Measurements from ENCODE around the gene DAZAP1.
A peak's percentile ranks its signal among the peaks of the same experiment; 100 is the strongest.
"Not testable (repeated sequence)": the region's sequence is repeated elsewhere in the genome, so short reads cannot be mapped to it uniquely, and the experiment has no call there.

DAZAP1 gene

GRCh38 chr19:1474765-1475351 is 67.5 kb downstream of the DAZAP1 start:
- DNase-seq, result no peak

DNA sequence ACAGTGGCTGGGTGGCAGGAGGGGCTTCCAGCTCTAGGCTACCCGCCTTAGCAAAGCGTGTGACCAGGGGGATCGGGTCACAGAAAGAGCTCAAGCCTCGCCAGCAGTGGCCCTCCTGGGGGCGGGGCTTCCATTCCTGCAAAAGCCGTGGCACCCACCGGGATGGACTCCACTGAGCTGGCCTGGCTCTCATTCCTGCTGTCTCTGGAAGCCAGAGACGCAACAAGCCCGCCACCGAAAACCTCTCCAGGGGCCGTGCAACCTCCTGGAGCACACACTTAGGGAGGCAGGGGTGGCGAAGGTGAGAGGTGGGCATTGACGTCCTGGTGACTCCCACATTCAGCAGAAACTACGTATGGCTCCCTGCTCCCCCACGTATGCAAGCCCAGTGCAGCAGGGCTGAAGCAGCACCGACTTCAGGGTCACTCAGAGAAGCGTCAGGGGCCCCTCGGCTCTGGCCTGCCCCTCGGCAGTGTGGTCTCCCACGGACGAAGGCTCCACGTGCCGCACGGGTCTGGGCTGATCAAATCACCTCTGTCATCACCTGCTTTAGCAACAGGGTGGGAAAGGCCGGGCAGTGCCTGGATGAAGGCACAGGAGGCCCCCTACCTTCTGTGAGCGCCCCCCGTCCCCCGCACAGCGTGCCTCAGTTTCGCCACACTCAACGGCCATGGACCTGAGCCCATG is 68.5 kb downstream of the DAZAP1 start:
- DNase-seq, result no peak

DNA sequence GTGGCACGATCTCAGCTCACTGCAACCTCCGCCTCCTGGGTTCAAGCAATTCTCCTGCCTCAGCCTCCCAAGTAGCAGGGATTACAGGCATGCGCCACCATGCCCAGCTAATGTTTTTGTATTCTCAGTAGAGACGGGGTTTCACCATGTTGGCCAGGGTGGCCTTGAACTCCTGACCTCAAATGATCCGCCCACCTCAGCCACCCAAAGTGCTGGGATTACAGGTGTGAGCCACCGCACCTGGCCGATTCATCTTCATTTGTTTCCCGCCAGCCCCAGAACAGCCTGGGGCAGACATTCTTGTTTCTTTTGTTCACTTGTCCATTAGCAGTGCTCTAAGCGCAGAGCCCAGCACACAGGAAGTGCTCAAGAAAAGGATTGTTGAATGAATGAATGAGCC is 69.7 kb downstream of the DAZAP1 start:
- DNase-seq, result not testable (repeated sequence)

- DNase-seq, result peak; percentile 96
Observed at GRCh38 chr19:1478934-1479707, 71.7 kb downstream of the DAZAP1 start, which contains the start of gene C19orf25. Gene C19orf25, minus strand, starts transcription at chr19:1479215. Its CDS starts 312 bp downstream, at chr19:1478903.

DNA sequence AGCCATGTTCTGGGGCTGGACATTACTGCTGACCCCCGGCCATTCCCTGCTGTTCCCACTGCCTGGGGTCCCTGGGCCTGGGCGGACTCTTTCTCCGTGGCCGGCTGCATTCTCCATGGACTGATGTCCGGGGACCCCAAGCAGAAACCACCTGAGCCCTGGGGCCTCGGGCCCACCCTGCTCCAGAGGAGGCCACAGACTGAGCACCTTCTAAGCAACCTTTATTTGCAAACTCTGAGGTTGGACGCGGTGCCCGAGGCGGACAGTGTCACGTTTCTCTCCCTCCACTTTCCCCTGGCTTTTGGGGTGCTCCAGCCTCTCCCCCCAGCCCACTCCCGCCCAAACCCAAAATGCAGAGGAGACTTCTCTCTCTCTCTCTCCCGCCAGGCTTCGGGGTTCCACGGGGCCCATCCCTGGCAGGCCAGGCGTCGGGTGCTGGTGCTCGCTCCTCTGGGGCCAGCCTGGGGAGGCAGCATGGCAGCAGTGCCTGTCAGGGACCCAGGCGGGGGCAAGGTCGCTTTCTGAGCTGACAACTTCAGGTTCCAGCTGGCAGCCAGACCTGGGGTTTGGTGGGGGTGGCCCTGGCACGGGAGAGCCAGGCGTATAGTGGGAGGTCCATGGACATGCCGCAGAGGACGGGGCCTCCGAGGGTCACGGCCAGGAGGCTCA is 74.0 kb downstream of the DAZAP1 start:
- DNase-seq, result no peak

- DNase-seq, result no peak
Observed at GRCh38 chr19:1481893-1482360, 74.5 kb downstream of the DAZAP1 start.

GRCh38 chr19:1482361-1483130 is 75.2 kb downstream of the DAZAP1 start:
- DNase-seq, result no peak

- no peak for DNase-seq
Observed at GRCh38 chr19:1483131-1483978, 76.0 kb downstream of the DAZAP1 start.

DNA sequence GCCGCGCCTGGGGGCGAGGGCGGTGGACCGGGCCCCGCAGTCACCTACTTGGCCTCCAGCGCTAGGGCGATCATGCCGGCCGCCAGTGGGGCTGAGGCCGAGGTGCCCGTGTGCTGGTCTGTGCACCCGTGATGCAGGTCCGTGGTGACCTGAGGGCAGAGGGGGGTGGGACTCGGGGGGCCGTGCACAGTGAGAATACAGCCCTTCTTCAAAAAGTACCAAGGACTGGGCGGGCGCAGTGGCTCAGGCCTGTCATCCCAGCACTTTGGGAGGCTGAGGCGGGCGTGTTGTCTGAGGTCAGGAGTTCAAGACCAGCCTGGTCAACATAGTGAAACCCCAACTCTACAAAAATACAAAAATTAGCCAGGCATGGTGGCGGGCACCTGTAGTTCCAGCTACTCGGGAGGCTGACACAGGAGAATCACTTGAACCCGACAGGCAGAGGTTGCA is 76.6 kb downstream of the DAZAP1 start:
- no peak for DNase-seq

Data from activated CD4-positive, alpha-beta T cell treated with anti-CD3 and anti-CD28 coated beads for 48 hours (primary cell).